H1 (cell line): ENCODE results near the gene ARCN1. TPM values are rescaled to one million over a fixed set of nuclear protein-coding genes. Genes with fewer than 3 reads are reported as not detected.

ENCODE experiments used
- CTCF ChIA-PET: fragments of 300-600 bp; sonication (Branson Sonifier 250); formaldehyde crosslinking; loops from one replicate; lab custom pipeline; 2021; ENCODE audit not compliant: partially characterized antibody; lab: Charles Lee
- POLR2A ChIA-PET: fragments of 300-600 bp; sonication (Branson Sonifier 250); formaldehyde crosslinking; loops from one replicate; lab custom pipeline; 2021; ENCODE audit warnings: inconsistent platforms; ENCODE audit not compliant: partially characterized antibody; lab: Charles Lee
- DNase-seq, 2 experiments: peaks; one replicate each; pipeline versions ENCODE4 v3.0.0 to v3.0.0-alpha.2; 2010 to 2022; ENCODE audit warnings: low spot score in 2 of 2, low read depth in 1 of 2, mixed read lengths in 1 of 2
- FAIRE-seq: peaks from 2 replicates; lab custom pipeline; 2011; peaks lifted over from hg19 to GRCh38; lab: Jason Lieb, UNC
- H2AFZ ChIP-seq: 2 replicates; pipeline ENCODE4 v1.8.1; 2012; ENCODE audit warnings: low read length, inconsistent platforms
- H2AK5ac ChIP-seq: 2 replicates; pipeline ENCODE4 v1.6.1; 2013; ENCODE audit warnings: low read depth, low read length
- H2BK120ac ChIP-seq: replicated peaks from 2 replicates; pipeline ENCODE3; 2013; ENCODE audit warnings: low read depth, low read length, inconsistent platforms
- H2BK12ac ChIP-seq: 2 replicates; pipeline ENCODE4 v1.6.1; 2013; ENCODE audit warnings: low read depth, low read length
- H2BK15ac ChIP-seq: 2 replicates; pipeline ENCODE4 v1.6.1; 2013; ENCODE audit warnings: low read length
- H2BK20ac ChIP-seq: 2 replicates; pipeline ENCODE4 v1.6.1; 2013; ENCODE audit warnings: low read length
- H2BK5ac ChIP-seq: 2 replicates; pipeline ENCODE4 v1.6.1; 2013; ENCODE audit warnings: low read depth, low read length
- H3K14ac ChIP-seq: 2 replicates; pipeline ENCODE4 v1.6.1; 2013; ENCODE audit warnings: inconsistent platforms; ENCODE audit not compliant: insufficient read length
- H3K18ac ChIP-seq: 2 replicates; pipeline ENCODE4 v1.6.1; 2013; ENCODE audit warnings: low read length; ENCODE audit errors: extremely low read depth
- H3K23ac ChIP-seq: 2 replicates; pipeline ENCODE4 v1.6.1; 2013; ENCODE audit warnings: inconsistent platforms; ENCODE audit not compliant: insufficient read length
- H3K23me2 ChIP-seq: 2 replicates; pipeline ENCODE4 v1.6.1; 2013; ENCODE audit warnings: low read depth, low read length
- H3K27ac ChIP-seq: 2 replicates; pipeline ENCODE4 v1.6.1; 2011; ENCODE audit warnings: low read depth, low read length, inconsistent platforms
- H3K27me3 ChIP-seq, 4 experiments: replicated peaks in 1 of 4; 1 replicate in 1 of 4; 2 replicates in 3 of 4; pipeline versions ENCODE4 v1.6.1 to v1.8.1; 2011 to 2013; ENCODE audit warnings: low read length in 3 of 4, mild to moderate bottlenecking in 3 of 4, inconsistent platforms in 2 of 4, mixed read lengths in 2 of 4, moderate library complexity in 1 of 4; ENCODE audit not compliant: control insufficient read depth in 3 of 4, insufficient read depth in 3 of 4; ENCODE audit errors: extremely low read depth in 1 of 4
- H3K36me3 ChIP-seq, 4 experiments: 2 replicates each; pipeline versions ENCODE4 v1.6.1 to v1.8.1; 2011 to 2013; ENCODE audit warnings: mild to moderate bottlenecking in 4 of 4, low read length in 3 of 4, moderate library complexity in 2 of 4, control low read depth in 1 of 4, inconsistent platforms in 1 of 4; ENCODE audit not compliant: insufficient read depth in 4 of 4, control insufficient read depth in 2 of 4
- H3K4ac ChIP-seq: replicated peaks from 2 replicates; pipeline ENCODE3; 2013; ENCODE audit warnings: low read length, low read depth, mixed read lengths, inconsistent platforms; ENCODE audit not compliant: insufficient read length
- H3K4me1 ChIP-seq, 4 experiments: replicated peaks in 1 of 4; 1 replicate in 1 of 4; 2 replicates in 3 of 4; pipeline versions ENCODE4 v1.6.1 to v1.8.1; 2011 to 2013; ENCODE audit warnings: low read length in 3 of 4, inconsistent platforms in 2 of 4, mixed read lengths in 1 of 4; ENCODE audit not compliant: insufficient read depth in 4 of 4, control insufficient read depth in 3 of 4
- H3K4me2 ChIP-seq, 2 experiments: 2 replicates each; pipeline versions ENCODE4 v1.6.1 to v1.8.1; 2011 to 2013; ENCODE audit warnings: low read depth in 2 of 2, low read length in 2 of 2, control low read depth in 1 of 2, inconsistent platforms in 1 of 2, mild to moderate bottlenecking in 1 of 2; ENCODE audit not compliant: insufficient read depth in 1 of 2
- H3K4me3 ChIP-seq, 4 experiments: fragments of 200-600, 300-600 bp in 1 of 4; sonication (generic), shearing (Covaris generic), sonication (Bioruptor Twin) in 1 of 4; 2 replicates each; pipeline versions ENCODE4 v1.5.1 to v1.8.1; 2011 to 2016; ENCODE audit warnings: low read length in 4 of 4, low read depth in 3 of 4, control low read depth in 2 of 4, inconsistent platforms in 2 of 4, mild to moderate bottlenecking in 2 of 4, mixed read lengths in 1 of 4, moderate library complexity in 1 of 4; ENCODE audit not compliant: insufficient read depth in 2 of 4; ENCODE audit errors: extremely low read depth in 1 of 4
- H3K56ac ChIP-seq: replicated peaks from 2 replicates; pipeline ENCODE3; 2013; ENCODE audit warnings: low read depth, mild to moderate bottlenecking, mixed read lengths, low read length, inconsistent platforms; ENCODE audit not compliant: insufficient read length
- H3K79me1 ChIP-seq: 2 replicates; pipeline ENCODE4 v1.6.1; 2013; ENCODE audit warnings: low read depth, low read length, control low read depth
- H3K79me2 ChIP-seq, 2 experiments: 2 replicates each; pipeline versions ENCODE4 v1.6.1 to v1.8.1; 2012 to 2013; ENCODE audit warnings: low read length in 2 of 2, mild to moderate bottlenecking in 2 of 2, inconsistent platforms in 1 of 2; ENCODE audit not compliant: insufficient read depth in 2 of 2, control insufficient read depth in 1 of 2
- H3K9ac ChIP-seq, 4 experiments: replicated peaks in 1 of 4; 1 replicate in 1 of 4; 2 replicates in 3 of 4; pipeline versions ENCODE4 v1.6.1 to v1.8.1; 2011 to 2013; ENCODE audit warnings: low read depth in 3 of 4, low read length in 3 of 4, control low read depth in 2 of 4, mild to moderate bottlenecking in 2 of 4, moderate library complexity in 2 of 4, inconsistent platforms in 1 of 4; ENCODE audit errors: extremely low read depth in 1 of 4
- H3K9me3 ChIP-seq, 2 experiments: 2 replicates each; pipeline versions ENCODE4 v1.6.1 to v1.8.1; 2012 to 2013; ENCODE audit warnings: mild to moderate bottlenecking in 2 of 2, moderate library complexity in 2 of 2, control low read depth in 1 of 2, inconsistent platforms in 1 of 2, low read depth in 1 of 2, low read length in 1 of 2, mixed read lengths in 1 of 2; ENCODE audit not compliant: insufficient read depth in 2 of 2
- H4K20me1 ChIP-seq, 2 experiments: replicated peaks in 1 of 2; 2 replicates each; pipeline versions ENCODE3 to v1.8.1; 2011 to 2013; ENCODE audit warnings: inconsistent platforms in 2 of 2, low read length in 2 of 2, mild to moderate bottlenecking in 1 of 2; ENCODE audit not compliant: insufficient read depth in 2 of 2, control insufficient read depth in 1 of 2
- H4K5ac ChIP-seq: 2 replicates; pipeline ENCODE4 v1.6.1; 2013; ENCODE audit warnings: low read length, low read depth, mixed read lengths, inconsistent platforms; ENCODE audit not compliant: insufficient read length
- H4K8ac ChIP-seq: 2 replicates; pipeline ENCODE4 v1.8.0; 2013; ENCODE audit warnings: mild to moderate bottlenecking, moderate library complexity, low read length, inconsistent platforms; ENCODE audit not compliant: insufficient read depth; ENCODE audit errors: extremely low read depth
- H4K91ac ChIP-seq: replicated peaks from 2 replicates; pipeline ENCODE3; 2013; ENCODE audit warnings: low read length, mixed read lengths, inconsistent platforms; ENCODE audit not compliant: insufficient read length
- KDM4A ChIP-seq: IDR thresholded peaks from one replicate; pipeline ENCODE4 v1.7.1; 2012; ENCODE audit warnings: low read depth, mild to moderate bottlenecking, moderate library complexity, low read length, inconsistent platforms; ENCODE audit not compliant: severe bottlenecking
- POLR2AphosphoS5 ChIP-seq: IDR thresholded peaks from 2 replicates; pipeline ENCODE4 v1.6.1; 2011; ENCODE audit warnings: low read depth, low read length
- SP4 ChIP-seq: IDR thresholded peaks from 2 replicates; pipeline ENCODE4 v1.6.1; 2012; ENCODE audit warnings: low read length, inconsistent platforms
- TAF7 ChIP-seq: optimal IDR thresholded peaks from 2 replicates; pipeline ENCODE3; 2011; ENCODE audit warnings: low read depth, mild to moderate bottlenecking, inconsistent platforms, low read length, moderate library complexity, borderline replicate concordance
- WGBS, 2 experiments: shearing (Covaris generic) in 1 of 2; methylation state at CpG; one replicate each; pipeline versions ENCODE4 v1.1.6 to v1.1.7; 2013 to 2015; ENCODE audit warnings: low lambda C conversion rate in 2 of 2, mixed read lengths in 2 of 2, inconsistent platforms in 1 of 2, low coverage in 1 of 2, missing lambda C conversion rate in 1 of 2; ENCODE audit not compliant: insufficient replicate concordance in 2 of 2, insufficient coverage in 1 of 2, insufficient read length in 1 of 2; ENCODE audit errors: extremely low coverage in 1 of 2, missing lambda C conversion rate in 1 of 2; 5-methylcytosine and 5-hydroxymethylcytosine counted together
- polyA plus RNA-seq, 7 experiments: library from polyadenylated mRNA; depleted of rRNA in 3 of 7; stranded (reverse) in 5 of 7; unstranded in 2 of 7; fragments of >200 nt in 5 of 7; fragments of 200-250 nt in 2 of 7; gene quantifications; 1 replicate in 5 of 7; 2 replicates in 1 of 7; 4 replicates in 1 of 7; pipeline versions ENCODE4 v1.2.1 to v1.2.3, GENCODE V29; 2011 to 2013; ENCODE audit warnings: missing spikeins in 2 of 7, mixed read lengths in 2 of 7
- total RNA-seq: library from RNA; stranded (reverse); fragmentation: NEBNext Ultra II Directional; extraction: Animal tissue kit (Norgen Biotek cat#: 25700); gene quantifications from 2 replicates; pipeline ENCODE4 v1.2.1, GENCODE V29; 2021

The ARCN1 gene
- total and polyA plus RNA-seq, 2 of the 8 experiments (the other 6 are each of a cell fraction or from before 2014, with no cell fraction given), result 132 to 146 TPM

- FAIRE-seq, result no peak
- 65% methylated on average over 3 of the region's 3 CpGs; no CpG with 5 or more reads in 1 of the 2 experiments for WGBS, 2 experiments
- H4K91ac ChIP-seq, result no peak overlapping the region
- H3K79me2 ChIP-seq, result no peaks in the 10 kb centered on the region
- H3K36me3 ChIP-seq, result peaks cover 8 to 37% (median 22%) of the 10 kb centered on the region in 4 experiments
- TF ChIP-seq TAF7 (no peak), SP4 (no peak), POLR2AphosphoS5 (no peak), KDM4A (no peak)
- TF ChIP-seq, all 59 proteins: peak for 0
- Histone ChIP-seq H2BK20ac (no peak overlapping the region), H3K9me3 (no peaks in the 10 kb centered on the region; a peak in 1 of 4 replicates), H2BK120ac (no peak overlapping the region), H3K4me3 (no peak overlapping the region), H3K14ac (no peak overlapping the region), H2AFZ (no peak overlapping the region), H3K79me1 (no peaks in the 10 kb centered on the region), H3K18ac (no peak overlapping the region), H2AK5ac (no peak overlapping the region), H3K4me2 (no peak overlapping the region), H3K27me3 (peaks cover 32 to 57% (median 57%) of the 10 kb centered on the region in 4 experiments), H3K4ac (no peak overlapping the region), H3K56ac (no peak overlapping the region), H3K9ac (no peak overlapping the region), H3K27ac (no peak overlapping the region), H3K23me2 (peaks cover 19% of the 10 kb centered on the region; the same call in 1 of the 2 replicates), H4K8ac (no peak overlapping the region), H2BK5ac (no peak overlapping the region), H4K20me1 (peaks cover 5 to 11% of the 10 kb centered on the region in 2 experiments), H3K23ac (no peak overlapping the region), H2BK12ac (no peak overlapping the region), H4K5ac (no peak overlapping the region), H2BK15ac (no peak overlapping the region), H3K4me1 (peaks cover 11 to 28% (median 13%) of the 10 kb centered on the region in 4 experiments)
- no peak for DNase-seq
- ChIA-PET POLR2A (interaction anchor here (0.8 to 28.7 kb wide), 10 partner anchors 8 to 304 kb away, joined by 3 to 574 read pairs (median 4); partner anchors contain the start of gene ARCN1), CTCF (interaction anchor here (0.8 to 25.3 kb wide), 6 partner anchors 10 to 227 kb away, joined by 4 to 435 read pairs (median 74); no protein-coding TSS in a partner anchor)
Measured at GRCh38 chr11:118604566-118604965, 32.4 kb downstream of the ARCN1 start.
